Measurements from ENCODE around the gene ETV3.

- TF ChIP-seq CTCF (IDR thresholded peaks at IDR 0.05 in 4 of 5, conservative IDR thresholded peaks at IDR 0.05 in 1 of 5) (no peak), POLR2A (IDR thresholded peaks at IDR 0.05) (no peak)
These were observed 23.7 kb downstream of the ETV3 start for GRCh38 chr1:157114183-157115121.

Data from gastrocnemius medialis (tissue), 4 donors.